CD14-positive monocyte (primary cell): ENCODE results near the gene PTCHD4. TPM values are rescaled to one million over a fixed set of nuclear protein-coding genes. Genes with fewer than 3 reads are reported as not detected.

ENCODE experiments used
- DNase-seq, 3 donors: peaks; one replicate each; pipeline ENCODE4 v3.0.0-alpha.2; 2011 to 2022
- H2AFZ ChIP-seq: 2 replicates; pipeline ENCODE4 v1.6.0; 2012; ENCODE audit warnings: mild to moderate bottlenecking, low read depth, low read length, inconsistent platforms; ENCODE audit not compliant: insufficient read depth, poor library complexity, severe bottlenecking
- H3K27ac ChIP-seq, 2 donors: 1 replicate in 1 of 2; 2 replicates in 1 of 2; pipeline ENCODE4 v1.5.1; 2012 to 2013; ENCODE audit warnings: low read length in 2 of 2, control low read depth in 1 of 2, inconsistent platforms in 1 of 2, low read depth in 1 of 2, mild to moderate bottlenecking in 1 of 2
- H3K27me3 ChIP-seq, 2 donors: one replicate each; pipeline versions ENCODE4 v1.6.0 to v1.6.1; 2011 to 2013; ENCODE audit warnings: low read length in 2 of 2; ENCODE audit not compliant: control insufficient read depth in 2 of 2, insufficient read depth in 2 of 2
- H3K36me3 ChIP-seq, 2 donors: replicated peaks in 1 of 2; 1 replicate in 1 of 2; 2 replicates in 1 of 2; pipeline versions ENCODE4 v1.5.1 to v1.6.1; 2012 to 2013; ENCODE audit warnings: low read length in 2 of 2, control low read depth in 1 of 2, inconsistent platforms in 1 of 2, mild to moderate bottlenecking in 1 of 2; ENCODE audit not compliant: insufficient read depth in 2 of 2, control insufficient read depth in 1 of 2
- H3K4me1 ChIP-seq, 2 donors: 1 replicate in 1 of 2; 2 replicates in 1 of 2; pipeline versions ENCODE4 v1.5.1 to v1.6.1; 2012 to 2013; ENCODE audit warnings: low read length in 2 of 2, control low read depth in 1 of 2, inconsistent platforms in 1 of 2, mild to moderate bottlenecking in 1 of 2, moderate library complexity in 1 of 2; ENCODE audit not compliant: insufficient read depth in 2 of 2, control insufficient read depth in 1 of 2
- H3K4me2 ChIP-seq: replicated peaks from 2 replicates; pipeline ENCODE3; 2012; ENCODE audit warnings: low read length, moderate library complexity, mild to moderate bottlenecking; ENCODE audit not compliant: poor library complexity, severe bottlenecking; ENCODE audit errors: extremely low read depth
- H3K4me3 ChIP-seq, 3 experiments: fragments of 200-600 bp in 1 of 3; sonication (generic) in 1 of 3; replicated peaks in 1 of 3; 1 replicate in 2 of 3; 2 replicates in 1 of 3; pipeline ENCODE4 v1.5.1; 2011 to 2013; ENCODE audit warnings: low read length in 3 of 3, mild to moderate bottlenecking in 3 of 3, control low read depth in 2 of 3, low read depth in 2 of 3, inconsistent platforms in 1 of 3, moderate library complexity in 1 of 3
- H3K79me2 ChIP-seq: 2 replicates; pipeline ENCODE4 v1.6.0; 2012; ENCODE audit warnings: mild to moderate bottlenecking, control low read depth, inconsistent platforms, low read length, moderate library complexity; ENCODE audit not compliant: insufficient read depth
- H3K9ac ChIP-seq: 2 replicates; pipeline ENCODE4 v1.6.0; 2017; ENCODE audit warnings: low read length, mild to moderate bottlenecking; ENCODE audit not compliant: insufficient read depth, poor library complexity, severe bottlenecking
- H3K9me3 ChIP-seq, 2 donors: replicated peaks in 1 of 2; 1 replicate in 1 of 2; 2 replicates in 1 of 2; pipeline versions ENCODE4 v1.5.1 to v1.6.1; 2012 to 2013; ENCODE audit warnings: low read length in 2 of 2, control low read depth in 1 of 2; ENCODE audit not compliant: control insufficient read depth in 1 of 2, insufficient read depth in 1 of 2
- H4K20me1 ChIP-seq: 2 replicates; pipeline ENCODE4 v1.6.0; 2012; ENCODE audit warnings: mild to moderate bottlenecking, low read length, control low read depth, moderate library complexity; ENCODE audit not compliant: insufficient read depth
- H3K27ac Mint-ChIP-seq, 7 donors: one replicate each; pipeline ENCODE4 v1.8.0; 2020; ENCODE audit warnings: mild to moderate bottlenecking in 7 of 7, mixed read lengths in 7 of 7, moderate library complexity in 6 of 7, inconsistent platforms in 2 of 7
- H3K27me3 Mint-ChIP-seq, 3 donors: one replicate each; pipeline ENCODE4 v1.8.0; 2021 to 2022; ENCODE audit warnings: low read depth in 3 of 3, mild to moderate bottlenecking in 3 of 3, mixed read lengths in 3 of 3, moderate library complexity in 3 of 3, inconsistent platforms in 1 of 3
- H3K36me3 Mint-ChIP-seq, 2 donors: one replicate each; pipeline ENCODE4 v1.8.0; 2020; ENCODE audit warnings: mixed read lengths in 2 of 2, inconsistent platforms in 1 of 2, mild to moderate bottlenecking in 1 of 2
- H3K4me1 Mint-ChIP-seq: one replicate; pipeline ENCODE4 v1.8.0; 2020; ENCODE audit warnings: mild to moderate bottlenecking, mixed read lengths
- H3K4me3 Mint-ChIP-seq, 2 donors: one replicate each; pipeline ENCODE4 v1.8.0; 2020; ENCODE audit warnings: mild to moderate bottlenecking in 2 of 2, mixed read lengths in 2 of 2, moderate library complexity in 1 of 2
- H3K9me3 Mint-ChIP-seq, 7 donors: one replicate each; pipeline ENCODE4 v1.8.0; 2020 to 2022; ENCODE audit warnings: mixed read lengths in 7 of 7, mild to moderate bottlenecking in 6 of 7, moderate library complexity in 6 of 7, inconsistent platforms in 2 of 7
- CTCF ChIP-seq: fragments of 200-600 bp; IDR thresholded peaks from one replicate; pipeline ENCODE4 v1.8.0; 2022; ENCODE audit warnings: antibody characterized with exemption, mild to moderate bottlenecking
- WGBS: methylation state at CpG from one replicate; pipeline ENCODE4 v1.1.5; 2013; ENCODE audit warnings: missing lambda C conversion rate; ENCODE audit not compliant: insufficient coverage; 5-methylcytosine and 5-hydroxymethylcytosine counted together
- intact Hi-C, 2 donors: fragments of 100-400 bp; cut with micrococcal nuclease; formaldehyde crosslinking; loops; one replicate each; pipeline versions ENCODE4 v1.15.0 to v1.15.1; 2023
- polyA plus RNA-seq, 3 donors: library from polyadenylated mRNA; depleted of rRNA in 1 of 3; unstranded in 2 of 3; stranded (reverse) in 1 of 3; fragments of 300-500 nt in 2 of 3; fragments of >200 nt in 1 of 3; fragmentation: Illumina TruSeq in 2 of 3; gene quantifications; 1 replicate in 2 of 3; 2 replicates in 1 of 3; pipeline ENCODE4 v1.2.3, GENCODE V29; 2012 to 2021

Gene PTCHD4
- polyA plus RNA-seq, 3 donors, result not detected

- Histone ChIP-seq H3K9ac (no peak overlapping the region), H3K4me2 (no peak overlapping the region), H2AFZ (no peak overlapping the region), H3K27me3 (no peaks in the 10 kb centered on the region), H3K4me1 (no peaks in the 10 kb centered on the region), H3K4me3 (no peak overlapping the region), H3K27ac (no peak overlapping the region), H3K9me3 (peaks cover 10 to 19% of the 10 kb centered on the region in 2 donors), H3K79me2 (no peaks in the 10 kb centered on the region), H3K36me3 (no peaks in the 10 kb centered on the region), H4K20me1 (no peaks in the 10 kb centered on the region)
- no peaks in the 10 kb centered on the region for H3K4me1 Mint-ChIP-seq
- 100% methylated on average over 1 of the region's 2 CpGs for WGBS
- no peak overlapping the region for H3K4me3 Mint-ChIP-seq
- intact Hi-C loops, result no loop called here
- H3K27ac Mint-ChIP-seq, result peak overlapping the region in 1 of 7 donors; percentile 57
- H3K27me3 Mint-ChIP-seq, result peaks cover 0 to 2% (median 0%) of the 10 kb centered on the region in 3 donors
- TF ChIP-seq CTCF, result no peak
- DNase-seq, result no peak
- no peaks in the 10 kb centered on the region for H3K36me3 Mint-ChIP-seq
- H3K9me3 Mint-ChIP-seq, result peaks cover 16 to 31% (median 26%) of the 10 kb centered on the region in 7 donors
Measured at GRCh38 chr6:48150701-48151100, 39.7 kb upstream of the PTCHD4 start.

- intact Hi-C loops, result no loop called here
- no peak overlapping the region for H3K4me3 ChIP-seq
- no peak overlapping the region for H3K4me2 ChIP-seq
- no peak overlapping the region for H3K27ac Mint-ChIP-seq
- no peaks in the 10 kb centered on the region for H3K27me3 ChIP-seq
- H3K36me3 Mint-ChIP-seq, result no peaks in the 10 kb centered on the region
- peaks cover 8 to 18% (median 13%) of the 10 kb centered on the region in 7 donors for H3K9me3 Mint-ChIP-seq
- H3K27ac ChIP-seq, result no peak overlapping the region
- TF ChIP-seq CTCF, result no peak
- H3K79me2 ChIP-seq, result no peaks in the 10 kb centered on the region
- H3K27me3 Mint-ChIP-seq, result peaks cover 0 to 2% (median 0%) of the 10 kb centered on the region in 3 donors
- H4K20me1 ChIP-seq, result no peaks in the 10 kb centered on the region
- no peaks in the 10 kb centered on the region for H3K36me3 ChIP-seq
- H3K9ac ChIP-seq, result no peak overlapping the region
- no peak for DNase-seq
- H3K9me3 ChIP-seq, result peaks cover 3 to 7% of the 10 kb centered on the region in 2 donors
- no peak overlapping the region for H2AFZ ChIP-seq
- H3K4me1 ChIP-seq, result no peaks in the 10 kb centered on the region
- no peak overlapping the region for H3K4me3 Mint-ChIP-seq
- no peaks in the 10 kb centered on the region for H3K4me1 Mint-ChIP-seq
Measured at GRCh38 chr6:48147051-48147450, 36.1 kb upstream of the PTCHD4 start.
